ENCODE results near the gene SLC29A2. TPM values are rescaled to one million over a fixed set of nuclear protein-coding genes. Genes with fewer than 3 reads are reported as not detected.
"Not testable (repeated sequence)": the region's sequence is repeated elsewhere in the genome, so short reads cannot be mapped to it uniquely, and the experiment has no call there.

The SLC29A2 gene
- total and polyA plus RNA-seq, 7 donors: 14.9 to 94.1 (median 56.8) TPM

DNA sequence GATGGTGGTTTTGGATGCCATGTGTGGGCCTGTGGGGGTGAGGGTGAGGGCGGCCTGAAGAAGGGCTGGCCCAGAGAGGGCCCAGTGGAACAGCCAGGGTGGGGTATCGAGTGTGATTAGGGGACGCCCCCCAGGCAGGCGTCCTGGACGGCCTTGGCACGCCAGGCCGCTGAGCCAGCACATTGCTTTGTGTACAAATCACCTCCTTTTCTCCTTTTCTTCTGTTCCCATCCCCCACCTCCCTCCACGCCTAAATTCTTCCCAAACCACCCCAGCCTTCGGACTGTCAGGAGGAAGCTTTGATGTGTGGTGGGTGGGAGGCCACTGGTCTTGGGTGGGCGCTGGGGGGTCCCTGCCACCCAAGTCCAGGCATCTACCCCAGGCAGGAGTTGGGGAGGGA is 46.9 kb downstream of the SLC29A2 start:
- intact Hi-C loops (cut with DNase I): no loop called here
- WGBS, 3 donors: 75 to 81% (median 76%) methylated on average over 10 of the region's 10 CpGs

DNA sequence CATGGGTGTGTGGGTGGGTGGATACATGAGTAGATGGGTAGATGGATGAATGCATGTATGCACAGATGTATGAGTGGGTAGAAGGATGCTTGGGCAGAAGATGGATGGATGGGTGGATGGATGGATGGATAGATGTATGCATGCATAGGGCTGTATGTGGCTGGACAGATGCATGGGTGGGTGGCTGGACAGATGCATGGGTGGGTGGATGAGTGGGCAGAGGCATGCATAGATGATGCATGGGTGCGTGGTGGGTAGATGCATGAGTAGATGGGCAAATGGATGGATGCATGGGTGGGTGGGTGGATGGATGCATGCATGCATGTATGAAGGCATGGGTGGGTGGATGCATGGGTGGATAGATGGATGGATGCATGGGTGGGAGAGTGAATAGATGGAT is 47.9 kb downstream of the SLC29A2 start:
- peaks cover 5% of the 10 kb centered on the region for H3K4me1 ChIP-seq
- 95 to 100% (median 97%) methylated on average over 1 of the region's 1 CpG for WGBS, 3 donors
- H3K4me3 ChIP-seq: no peak overlapping the region
- intact Hi-C loops (cut with DNase I): no loop called here
- H3K27me3 ChIP-seq (ENCODE audit: insufficient read depth in 3 of 3, low read length in 2 of 3): no peaks in the 10 kb centered on the region
- ATAC-seq (no peak), DNase-seq (no peak)
- TF ChIP-seq CTCF (IDR thresholded peaks at IDR 0.05): no peak
- H3K9me3 ChIP-seq: no peaks in the 10 kb centered on the region
- H3K27ac ChIP-seq: no peak overlapping the region
- H3K36me3 ChIP-seq (ENCODE audit: insufficient read depth in 1 of 2, low read depth in 1 of 2): no peaks in the 10 kb centered on the region

More for the DNA sequence above, 46.9 kb downstream of the SLC29A2 start:
- H3K9me3 ChIP-seq: no peaks in the 10 kb centered on the region
- H3K27ac ChIP-seq: no peak overlapping the region
- H3K36me3 ChIP-seq (ENCODE audit: insufficient read depth in 1 of 2, low read depth in 1 of 2): no peaks in the 10 kb centered on the region
- TF ChIP-seq CTCF (IDR thresholded peaks at IDR 0.05): no peak
- no peak overlapping the region for H3K4me3 ChIP-seq
- H3K4me1 ChIP-seq: peaks cover 8% of the 10 kb centered on the region
- ATAC-seq (no peak), DNase-seq (no peak)
- H3K27me3 ChIP-seq (ENCODE audit: insufficient read depth in 3 of 3, low read length in 2 of 3): no peaks in the 10 kb centered on the region

DNA sequence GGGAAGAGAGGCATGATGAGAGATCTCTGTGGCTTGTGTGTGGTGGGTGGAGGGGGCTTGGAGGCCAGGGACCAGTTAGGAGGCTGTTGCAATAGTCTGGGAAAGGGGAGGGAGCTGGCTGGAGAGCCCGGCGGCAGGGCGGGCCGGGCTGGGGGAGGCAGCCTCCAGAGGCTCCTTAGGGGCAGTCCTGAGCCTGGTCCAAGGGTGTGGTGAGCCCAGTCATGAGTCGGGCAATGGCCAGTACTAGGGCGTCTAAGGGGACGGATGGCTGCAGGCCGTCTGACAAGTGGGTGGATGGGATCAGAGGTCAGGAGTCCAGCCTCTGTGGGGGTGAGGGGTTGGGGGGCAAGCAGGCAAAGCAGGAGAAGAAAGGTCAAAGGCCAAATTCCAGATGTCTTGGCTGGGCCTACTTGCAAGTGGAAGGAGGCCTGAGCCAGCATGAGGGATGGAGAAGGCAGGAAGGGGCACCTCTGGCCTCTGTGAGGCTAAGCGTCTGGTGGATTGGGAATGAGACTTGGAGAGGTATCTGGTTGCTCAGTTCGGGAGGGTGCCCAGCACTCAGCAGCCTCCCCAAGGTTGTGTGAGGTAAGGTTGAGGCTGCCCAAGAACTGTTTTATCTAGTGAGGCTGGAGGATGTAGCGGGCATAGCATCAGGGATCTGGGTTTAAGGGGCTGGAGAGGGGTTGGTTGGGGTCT is 48.7 kb downstream of the SLC29A2 start:
- Histone ChIP-seq H3K4me1 (no peaks in the 10 kb centered on the region), H3K4me3 (no peak overlapping the region), H3K27me3 (ENCODE audit: insufficient read depth in 3 of 3, low read length in 2 of 3) (peaks cover 0 to 4% (median 0%) of the 10 kb centered on the region in 3 donors), H3K9me3 (no peaks in the 10 kb centered on the region), H3K36me3 (ENCODE audit: insufficient read depth in 1 of 2, low read depth in 1 of 2) (no peaks in the 10 kb centered on the region), H3K27ac (no peak overlapping the region)
- TF ChIP-seq CTCF (IDR thresholded peaks at IDR 0.05): no peak
- DNase-seq (peak; percentile 81 to 91), ATAC-seq (peak; percentile 29 to 54 (median 44))
- intact Hi-C loops (cut with DNase I): no loop called here
- WGBS, 3 donors: 69 to 71% (median 70%) methylated on average over 11 of the region's 11 CpGs

GRCh38 chr11:66321606-66322005 is 50.0 kb downstream of the SLC29A2 start:
- H3K27ac ChIP-seq: no peak overlapping the region
- no peak for ATAC-seq
- no peak overlapping the region for H3K4me3 ChIP-seq
- WGBS, 3 donors: 62 to 80% (median 69%) methylated on average over 4 of the region's 4 CpGs
- no peaks in the 10 kb centered on the region for H3K4me1 ChIP-seq
- no peak for TF ChIP-seq CTCF (IDR thresholded peaks at IDR 0.05)
- peaks cover 0 to 13% (median 0%) of the 10 kb centered on the region in 3 donors for H3K27me3 ChIP-seq (ENCODE audit: insufficient read depth in 3 of 3, low read length in 2 of 3)
- DNase-seq: peak; percentile 51 to 61
- intact Hi-C loops (cut with DNase I): no loop called here
- H3K36me3 ChIP-seq (ENCODE audit: insufficient read depth in 1 of 2, low read depth in 1 of 2): no peaks in the 10 kb centered on the region
- no peaks in the 10 kb centered on the region for H3K9me3 ChIP-seq

DNA sequence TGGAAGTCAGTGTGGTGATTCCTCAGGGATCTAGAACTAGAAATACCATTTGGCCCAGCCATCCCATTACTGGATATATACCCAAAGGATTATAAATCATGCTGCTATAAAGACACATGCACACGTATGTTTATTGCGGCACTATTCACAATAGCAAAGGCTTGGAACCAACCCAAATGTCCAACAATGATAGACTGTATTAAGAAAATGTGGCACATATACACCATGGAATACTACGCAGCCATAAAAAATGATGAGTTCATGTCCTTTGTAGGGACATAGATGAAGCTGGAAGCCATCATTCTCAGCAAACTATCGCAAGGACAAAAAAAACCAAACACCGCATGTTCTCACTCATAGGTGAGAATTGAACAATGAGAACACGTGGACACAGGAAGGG is 50.8 kb downstream of the SLC29A2 start:
- ATAC-seq; H3K4me3 ChIP-seq; intact Hi-C loops (cut with DNase I); H3K4me1 ChIP-seq; DNase-seq; H3K36me3 ChIP-seq (ENCODE audit: insufficient read depth in 1 of 2, low read depth in 1 of 2); H3K9me3 ChIP-seq; H3K27ac ChIP-seq: not testable (repeated sequence)
- H3K27me3 ChIP-seq (ENCODE audit: insufficient read depth in 3 of 3, low read length in 2 of 3): peaks cover 0 to 21% (median 6%) of the 10 kb centered on the region in 3 donors
- WGBS, 3 donors: 86 to 91% (median 88%) methylated on average over 6 of the region's 6 CpGs

GRCh38 chr11:66320289-66320688 is 51.3 kb downstream of the SLC29A2 start:
- H3K36me3 ChIP-seq (ENCODE audit: insufficient read depth in 1 of 2, low read depth in 1 of 2); H3K27ac ChIP-seq; intact Hi-C loops (cut with DNase I); H3K9me3 ChIP-seq; H3K4me1 ChIP-seq; ATAC-seq; H3K4me3 ChIP-seq; DNase-seq: not testable (repeated sequence)
- WGBS, 3 donors: 94 to 100% (median 98%) methylated on average over 1 of the region's 2 CpGs
- peaks cover 0 to 26% (median 6%) of the 10 kb centered on the region in 3 donors for H3K27me3 ChIP-seq (ENCODE audit: insufficient read depth in 3 of 3, low read length in 2 of 3)
